ENCODE measurements around the gene ADAMTS17. TPM values are rescaled to one million over a fixed set of nuclear protein-coding genes. Genes with fewer than 3 reads are reported as not detected.

Gene ADAMTS17
- total and polyA plus RNA-seq, 11 donors: 0.30 to 2.4 (median 1.2) TPM

- DNase-seq (no peak), ATAC-seq (no peak)
- H3K36me3 ChIP-seq: no peaks in the 10 kb centered on the region
- no peak for TF ChIP-seq POLR2A (IDR thresholded peaks at IDR 0.05)
- TF ChIP-seq CTCF (IDR thresholded peaks at IDR 0.05): no peak
- WGBS, 4 donors: 60 to 76% (median 72%) methylated on average over 11 of the region's 11 CpGs
- no peak overlapping the region for H3K27ac ChIP-seq
- H3K9me3 ChIP-seq: no peaks in the 10 kb centered on the region
- H3K4me3 ChIP-seq: no peak overlapping the region
- peaks cover 0 to 8% (median 1%) of the 10 kb centered on the region in 9 donors for H3K27me3 ChIP-seq
- intact Hi-C loops (cut with DNase I): loop anchor here in 8 of 10 donors (5.0 to 10.0 kb wide), 7 partner anchors 160 to 403 kb away; no protein-coding TSS in a partner anchor
- peaks cover 0 to 8% (median 0%) of the 10 kb centered on the region in 12 donors for H3K4me1 ChIP-seq
These were observed 6.9 kb downstream of the ADAMTS17 start for GRCh38 chr15:100334905-100335304.

GRCh38 chr15:100334456-100334855 is 7.3 kb downstream of the ADAMTS17 start:
- WGBS, 4 donors: 86 to 90% (median 88%) methylated on average over 19 of the region's 19 CpGs
- Histone ChIP-seq H3K27me3 (peaks cover 0 to 5% (median 0%) of the 10 kb centered on the region in 9 donors), H3K27ac (no peak overlapping the region), H3K36me3 (no peaks in the 10 kb centered on the region), H3K9me3 (no peaks in the 10 kb centered on the region), H3K4me1 (peaks cover 0 to 5% (median 0%) of the 10 kb centered on the region in 12 donors), H3K4me3 (no peak overlapping the region)
- DNase-seq: no peak
- TF ChIP-seq POLR2A (IDR thresholded peaks at IDR 0.05) (no peak), CTCF (IDR thresholded peaks at IDR 0.05) (no peak)
- intact Hi-C loops (cut with DNase I): loop anchor here in 5 of 10 donors (10.0 kb wide), 4 partner anchors 160 to 380 kb away; no protein-coding TSS in a partner anchor
- no peak for ATAC-seq

- Histone ChIP-seq H3K36me3 (no peaks in the 10 kb centered on the region), H3K4me1 (peaks cover 0 to 5% (median 0%) of the 10 kb centered on the region in 12 donors), H3K27ac (no peak overlapping the region), H3K9me3 (no peaks in the 10 kb centered on the region), H3K27me3 (peaks cover 0 to 4% (median 0%) of the 10 kb centered on the region in 9 donors), H3K4me3 (no peak overlapping the region)
- TF ChIP-seq POLR2A (IDR thresholded peaks at IDR 0.05): no peak
- TF ChIP-seq CTCF (IDR thresholded peaks at IDR 0.05): no peak
- DNase-seq (no peak), ATAC-seq (no peak)
- 27 to 41% (median 35%) methylated on average over 8 of the region's 8 CpGs for WGBS, 4 donors
- intact Hi-C loops (cut with DNase I): loop anchor here in 5 of 10 donors (10.0 kb wide), 4 partner anchors 159 to 379 kb away; no protein-coding TSS in a partner anchor
These were observed 7.8 kb downstream of the ADAMTS17 start for GRCh38 chr15:100334015-100334414.

- Histone ChIP-seq H3K36me3 (no peaks in the 10 kb centered on the region), H3K4me3 (no peak overlapping the region), H3K9me3 (no peaks in the 10 kb centered on the region), H3K27me3 (peaks cover 0 to 3% (median 0%) of the 10 kb centered on the region in 9 donors), H3K27ac (no peak overlapping the region), H3K4me1 (peaks cover 0 to 5% (median 0%) of the 10 kb centered on the region in 12 donors)
- ATAC-seq (no peak), DNase-seq (no peak)
- WGBS, 4 donors: 83 to 91% (median 89%) methylated on average over 7 of the region's 7 CpGs
- no peak for TF ChIP-seq CTCF (IDR thresholded peaks at IDR 0.05)
- TF ChIP-seq POLR2A (IDR thresholded peaks at IDR 0.05): no peak
- intact Hi-C loops (cut with DNase I): loop anchor here in 5 of 10 donors (10.0 kb wide), 4 partner anchors 158 to 378 kb away; no protein-coding TSS in a partner anchor
These were observed 8.5 kb downstream of the ADAMTS17 start for GRCh38 chr15:100333236-100333635.

Data from heart left ventricle (tissue), 16 donors.